PC-9 (cell line): Measurements from ENCODE around the gene SRGAP1. TPM values are rescaled to one million over a fixed set of nuclear protein-coding genes. Genes with fewer than 3 reads are reported as not detected.

ENCODE experiments used
- BruUV-seq: library from RNA; stranded (reverse); fragments of 400-500 nt; replicated peaks from 2 replicates; lab custom pipeline; 2021; lab: Mats Ljungman, UMichigan
- CTCF ChIA-PET: fragments of 300-600 bp; sonication (Branson Sonifier 250); formaldehyde crosslinking; loops from one replicate; lab custom pipeline; 2022; ENCODE audit warnings: antibody characterized with exemption; lab: Charles Lee
- POLR2A ChIA-PET: fragments of 300-600 bp; sonication (Branson Sonifier 250); formaldehyde crosslinking; loops from one replicate; lab custom pipeline; 2022; ENCODE audit warnings: antibody characterized with exemption; ENCODE audit not compliant: unreplicated experiment; lab: Charles Lee
- DNase-seq, 2 experiments: peaks; one replicate each; pipeline versions ENCODE4 v3.0.0 to v3.0.0-alpha.2; 2015 to 2022; ENCODE audit warnings: mixed read lengths in 1 of 2
- H2AFZ ChIP-seq: fragments of 200-600 bp; sonication (generic); 2 replicates; pipeline ENCODE4 v1.8.1; 2017; ENCODE audit warnings: antibody characterized with exemption
- H3F3A ChIP-seq: fragments of 200-600 bp; sonication (generic); 2 replicates; pipeline ENCODE4 v1.8.1; 2017; ENCODE audit warnings: antibody characterized with exemption, mild to moderate bottlenecking, low read depth; ENCODE audit not compliant: insufficient read depth
- H3K27ac ChIP-seq: fragments of 200-600 bp; sonication (generic); 2 replicates; pipeline ENCODE4 v1.6.1; 2016; ENCODE audit warnings: mixed run types
- H3K27me3 ChIP-seq: fragments of 200-600 bp; sonication (generic); 2 replicates; pipeline ENCODE4 v1.6.1; 2016; ENCODE audit warnings: low read depth, mixed run types; ENCODE audit not compliant: insufficient read depth
- H3K36me3 ChIP-seq: fragments of 200-600 bp; sonication (generic); 2 replicates; pipeline ENCODE4 v1.6.1; 2016; ENCODE audit warnings: low read depth, mixed run types
- H3K4me1 ChIP-seq: fragments of 200-600 bp; sonication (generic); replicated peaks from 2 replicates; pipeline ENCODE4 v1.6.1; 2016; ENCODE audit warnings: mixed run types; ENCODE audit not compliant: insufficient read depth
- H3K4me2 ChIP-seq: fragments of 200-600 bp; sonication (generic); 2 replicates; pipeline ENCODE4 v1.6.1; 2017; ENCODE audit warnings: mixed run types
- H3K4me3 ChIP-seq: fragments of 200-600 bp; sonication (generic); 2 replicates; pipeline ENCODE4 v1.6.1; 2016; ENCODE audit warnings: mixed run types
- H3K79me2 ChIP-seq: fragments of 200-600 bp; sonication (generic); 2 replicates; pipeline ENCODE4 v1.6.1; 2017; ENCODE audit warnings: low read depth, mixed run types
- H3K9me2 ChIP-seq: fragments of 200-600 bp; sonication (generic); 2 replicates; pipeline ENCODE4 v1.8.1; 2017; ENCODE audit warnings: mild to moderate bottlenecking; ENCODE audit not compliant: insufficient read depth
- H3K9me3 ChIP-seq: fragments of 200-600 bp; sonication (generic); 2 replicates; pipeline ENCODE4 v1.8.1; 2016; ENCODE audit warnings: low read depth; ENCODE audit not compliant: insufficient read depth
- H4K20me1 ChIP-seq: fragments of 200-600 bp; sonication (generic); 2 replicates; pipeline ENCODE4 v1.8.1; 2017; ENCODE audit not compliant: insufficient read depth
- EZH2 ChIP-seq: fragments of 200-600 bp; sonication (generic); IDR thresholded peaks from 2 replicates; pipeline ENCODE4 v1.8.0; 2017; ENCODE audit warnings: antibody characterized with exemption, low read depth
- intact Hi-C: fragments of 100-400 bp; cut with micrococcal nuclease; formaldehyde crosslinking; loops from one replicate; pipeline ENCODE4 v1.10.0; 2022; ENCODE audit not compliant: unreplicated experiment
- total RNA-seq: library from RNA; stranded (reverse); gene quantifications from 2 replicates; pipeline ENCODE4 v1.2.3, GENCODE V29; 2021
- TF ChIP-seq, protein P1 (sequence below): fragments of 200-600 bp; sonication (generic); conservative IDR thresholded peaks from 2 replicates; pipeline ENCODE4 v1.6.1; 2017; ENCODE audit warnings: mixed run types, antibody characterized with exemption, mild to moderate bottlenecking, moderate library complexity

SRGAP1 gene
- total RNA-seq, 1 experiment from 2014 or later: 24.5 TPM

- peaks cover 98% of the 10 kb centered on the region for H3K79me2 ChIP-seq
- H3K27ac ChIP-seq: peak overlapping the region; percentile 81
- no TSS peak for BruUV-seq
- no peaks in the 10 kb centered on the region for H3K27me3 ChIP-seq
- ChIA-PET CTCF (no interaction called here), POLR2A (interaction anchor here (0.6 kb wide), 1 partner anchor 1271 kb away, joined by 4 read pairs; the partner anchor contains the start of gene LEMD3)
- no peaks in the 10 kb centered on the region for H3K36me3 ChIP-seq
- H2AFZ ChIP-seq: no peak overlapping the region
- H3F3A ChIP-seq: peaks cover 40% of the 10 kb centered on the region
- TF ChIP-seq, protein P1, sequence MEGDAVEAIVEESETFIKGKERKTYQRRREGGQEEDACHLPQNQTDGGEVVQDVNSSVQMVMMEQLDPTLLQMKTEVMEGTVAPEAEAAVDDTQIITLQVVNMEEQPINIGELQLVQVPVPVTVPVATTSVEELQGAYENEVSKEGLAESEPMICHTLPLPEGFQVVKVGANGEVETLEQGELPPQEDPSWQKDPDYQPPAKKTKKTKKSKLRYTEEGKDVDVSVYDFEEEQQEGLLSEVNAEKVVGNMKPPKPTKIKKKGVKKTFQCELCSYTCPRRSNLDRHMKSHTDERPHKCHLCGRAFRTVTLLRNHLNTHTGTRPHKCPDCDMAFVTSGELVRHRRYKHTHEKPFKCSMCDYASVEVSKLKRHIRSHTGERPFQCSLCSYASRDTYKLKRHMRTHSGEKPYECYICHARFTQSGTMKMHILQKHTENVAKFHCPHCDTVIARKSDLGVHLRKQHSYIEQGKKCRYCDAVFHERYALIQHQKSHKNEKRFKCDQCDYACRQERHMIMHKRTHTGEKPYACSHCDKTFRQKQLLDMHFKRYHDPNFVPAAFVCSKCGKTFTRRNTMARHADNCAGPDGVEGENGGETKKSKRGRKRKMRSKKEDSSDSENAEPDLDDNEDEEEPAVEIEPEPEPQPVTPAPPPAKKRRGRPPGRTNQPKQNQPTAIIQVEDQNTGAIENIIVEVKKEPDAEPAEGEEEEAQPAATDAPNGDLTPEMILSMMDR: no peak
- no peaks in the 10 kb centered on the region for H3K9me2 ChIP-seq
- DNase-seq: no peak
- H3K4me1 ChIP-seq: peaks cover 61% of the 10 kb centered on the region
- H4K20me1 ChIP-seq: 0 out of 2 replicates have a peak, but pooled peaks cover 7% of the 10 kb centered on the region
- intact Hi-C loops: no loop called here
- H3K4me2 ChIP-seq: peak overlapping the region; percentile 30
- H3K4me3 ChIP-seq: no peak overlapping the region
- no peaks in the 10 kb centered on the region; the same call in 1 of the 2 replicates for H3K9me3 ChIP-seq
Measured at GRCh38 chr12:63898764-63899337, 54.4 kb downstream of the SRGAP1 start.

- peak overlapping the region; percentile 81 for H3K27ac ChIP-seq
- H4K20me1 ChIP-seq: 0 out of 2 replicates have a peak, but pooled peaks cover 7% of the 10 kb centered on the region
- H3K4me2 ChIP-seq: peak overlapping the region; percentile 30
- no peak for DNase-seq
- H3K9me3 ChIP-seq: no peaks in the 10 kb centered on the region; the same call in 1 of the 2 replicates
- CTCF ChIA-PET: no interaction called here
- intact Hi-C loops: no loop called here
- no peaks in the 10 kb centered on the region for H3K9me2 ChIP-seq
- no peak overlapping the region for H2AFZ ChIP-seq
- TF ChIP-seq, protein P1: no peak
- no peak for TF ChIP-seq EZH2
- peaks cover 61% of the 10 kb centered on the region for H3K4me1 ChIP-seq
- H3K27me3 ChIP-seq: no peaks in the 10 kb centered on the region
- peaks cover 39% of the 10 kb centered on the region for H3F3A ChIP-seq
- no TSS peak for BruUV-seq
- no peak overlapping the region for H3K4me3 ChIP-seq
- POLR2A ChIA-PET: interaction anchor here (0.6 kb wide), 1 partner anchor 1270 kb away, joined by 4 read pairs; the partner anchor contains the start of gene LEMD3
- peaks cover 4% of the 10 kb centered on the region; the same call in 1 of the 2 replicates for H3K36me3 ChIP-seq
- peaks cover 98% of the 10 kb centered on the region for H3K79me2 ChIP-seq
Measured at GRCh38 chr12:63899396-63899795, 54.9 kb downstream of the SRGAP1 start.

DNA sequence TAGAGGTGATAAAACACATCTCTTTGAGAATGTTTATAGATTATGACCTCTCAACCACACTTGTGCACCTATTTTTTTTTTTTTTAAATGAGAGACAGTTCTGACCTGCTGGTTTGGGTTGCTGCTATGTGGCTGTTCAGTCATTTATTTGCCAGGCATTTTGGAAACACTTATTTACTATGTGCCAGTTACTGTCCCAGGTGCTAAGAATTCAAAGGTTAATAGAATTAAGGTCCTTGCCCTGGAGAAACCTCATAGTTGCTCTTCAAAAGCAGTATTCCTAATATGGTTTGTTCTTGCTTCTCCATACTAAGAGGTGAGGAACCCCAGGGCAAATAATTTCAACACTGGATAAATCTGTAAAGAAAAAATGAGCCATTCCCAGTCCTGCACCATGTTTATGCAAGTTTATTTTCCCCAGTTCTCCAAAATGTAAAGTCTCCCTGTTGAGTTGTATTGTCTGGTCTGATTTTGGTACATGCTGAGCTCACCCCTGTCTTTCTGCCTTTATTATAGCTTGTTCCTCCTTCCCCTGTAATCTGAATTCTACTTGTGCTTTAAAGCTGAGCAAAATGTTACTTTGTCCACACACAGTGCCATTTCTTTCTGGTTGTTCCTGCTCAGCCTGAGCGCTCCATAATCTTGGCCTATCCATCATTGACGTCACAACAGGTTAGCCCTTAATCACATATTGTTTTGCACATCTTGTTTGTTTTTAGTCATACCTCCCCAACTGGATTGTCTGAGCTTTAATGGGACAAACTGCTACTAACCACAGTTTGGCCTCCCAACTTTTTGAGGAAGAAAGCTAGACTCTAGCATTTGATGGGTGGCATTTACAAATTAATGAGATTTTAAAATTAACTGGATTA lies 56.7 kb downstream of the SRGAP1 start:
- peak in 1 of 2 experiments; percentile 92 for DNase-seq

More for the DNA sequence above, 56.7 kb downstream of the SRGAP1 start:
- BruUV-seq: no TSS peak
- Histone ChIP-seq H3K9me2 (no peaks in the 10 kb centered on the region), H3K27me3 (no peaks in the 10 kb centered on the region), H3K4me2 (peak overlapping the region; percentile 55), H3K4me3 (peak overlapping the region; percentile 9; the same call in 1 of the 2 replicates), H3K9me3 (no peaks in the 10 kb centered on the region; the same call in 1 of the 2 replicates), H3K79me2 (peaks cover 100% of the 10 kb centered on the region), H3F3A (peaks cover 48% of the 10 kb centered on the region), H2AFZ (no peak overlapping the region), H4K20me1 (no peaks in the 10 kb centered on the region), H3K4me1 (peaks cover 77% of the 10 kb centered on the region), H3K36me3 (peaks cover 7% of the 10 kb centered on the region; the same call in 1 of the 2 replicates), H3K27ac (peak overlapping the region; percentile 81)
- ChIA-PET POLR2A (interaction anchor here (0.5 kb wide), 1 partner anchor 68 kb away, joined by 7 read pairs; no protein-coding TSS in a partner anchor), CTCF (no interaction called here)
- intact Hi-C loops: loop anchor here (1.0 to 5.0 kb wide), 2 partner anchors 24 to 54 kb away; no protein-coding TSS in a partner anchor
- TF ChIP-seq, protein P1: no peak
- no peak for TF ChIP-seq EZH2
